Dendritic cell treated with granulocyte-macrophage colony-stimulating factor and Interleukin-4, amounts not matched to agents 40 ng/mL and 50 ng/mL, for 4 days (primary cell): Measurements from ENCODE around the gene VN1R4.
"Not testable (repeated sequence)": the region's sequence is repeated elsewhere in the genome, so short reads cannot be mapped to it uniquely, and the experiment has no call there.

ENCODE experiments used
- H3K27ac Mint-ChIP-seq: one replicate; pipeline ENCODE4 v1.8.0; 2022; ENCODE audit warnings: mild to moderate bottlenecking, mixed read lengths
- H3K27me3 Mint-ChIP-seq: one replicate; pipeline ENCODE4 v1.8.0; 2022; ENCODE audit warnings: mild to moderate bottlenecking, mixed read lengths
- H3K36me3 Mint-ChIP-seq: one replicate; pipeline ENCODE4 v1.8.0; 2022; ENCODE audit warnings: low read depth, mixed read lengths
- H3K4me1 Mint-ChIP-seq: one replicate; pipeline ENCODE4 v1.8.0; 2022; ENCODE audit warnings: low read depth, mixed read lengths
- H3K4me3 Mint-ChIP-seq: one replicate; pipeline ENCODE4 v1.8.0; 2022; ENCODE audit warnings: mild to moderate bottlenecking, moderate library complexity, mixed read lengths
- H3K9me3 Mint-ChIP-seq: one replicate; pipeline ENCODE4 v1.8.0; 2022; ENCODE audit warnings: mixed read lengths
- intact Hi-C: fragments of 100-400 bp; cut with micrococcal nuclease; formaldehyde crosslinking; loops from one replicate; pipeline ENCODE4 v1.15.0; 2022

The VN1R4 gene

GRCh38 chr19:53254411-53255341 is 12.8 kb downstream of the VN1R4 start, which contains the start of gene ZNF677:
TSS of gene ZNF677 (minus strand) at chr19:53254873. CDS start at chr19:53251550, 3,323 bp downstream.
- Mint-ChIP-seq H3K4me3 (peak within 1 kb of the TSS; percentile 74), H3K9me3 (peaks cover 87% of the 10 kb centered on the region), H3K27me3 (peaks cover 3% of the 10 kb centered on the region), H3K27ac (peak within 1 kb of the TSS; percentile 77), H3K36me3 (peaks cover 50% of the 10 kb centered on the region), H3K4me1 (peaks cover 6% of the 10 kb centered on the region)
- intact Hi-C loops = loop anchor here (5.0 kb wide), 1 partner anchor 57 kb away; no protein-coding TSS in a partner anchor

GRCh38 chr19:53246498-53246897 is 21.0 kb downstream of the VN1R4 start:
- H3K4me3 Mint-ChIP-seq = no peak overlapping the region
- H3K27me3 Mint-ChIP-seq = no peaks in the 10 kb centered on the region
- H3K4me1 Mint-ChIP-seq = no peaks in the 10 kb centered on the region
- intact Hi-C loops = no loop called here
- H3K27ac Mint-ChIP-seq = no peak overlapping the region
- H3K9me3 Mint-ChIP-seq = peaks cover 96% of the 10 kb centered on the region
- peaks cover 89% of the 10 kb centered on the region for H3K36me3 Mint-ChIP-seq

DNA sequence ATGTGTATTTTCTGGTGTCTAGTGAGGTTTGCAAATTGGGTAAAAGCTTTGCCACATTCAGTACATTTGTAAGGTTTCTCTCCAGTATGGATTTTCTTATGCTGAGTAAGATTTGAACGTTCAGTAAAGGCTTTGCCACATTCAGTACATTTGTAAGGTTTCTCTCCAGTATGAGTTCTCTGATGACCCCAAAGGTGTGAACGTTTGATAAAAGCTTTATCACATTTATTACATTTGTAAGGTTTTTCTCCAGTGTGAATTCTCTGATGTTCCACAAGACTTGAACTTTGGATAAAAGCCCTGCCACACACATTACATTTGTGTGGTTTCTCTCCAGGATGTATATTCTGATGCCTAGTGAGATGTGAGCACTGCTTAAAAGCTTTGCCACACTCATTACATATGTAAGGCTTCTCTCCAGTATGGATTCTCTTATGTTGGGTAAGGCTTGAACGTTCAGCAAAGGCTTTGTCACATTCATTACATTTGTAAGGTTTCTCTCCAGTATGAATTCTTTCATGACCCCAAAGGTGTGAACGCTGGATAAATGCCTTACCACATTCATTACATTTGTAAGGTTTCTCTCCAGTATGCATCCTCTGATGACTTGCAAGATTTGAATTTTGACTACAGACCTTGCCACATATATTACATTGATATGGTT is 30.3 kb downstream of the VN1R4 start:
- H3K4me1 Mint-ChIP-seq = no peaks in the 10 kb centered on the region
- intact Hi-C loops = no loop called here
- H3K9me3 Mint-ChIP-seq = peaks cover 98% of the 10 kb centered on the region
- no peak overlapping the region for H3K4me3 Mint-ChIP-seq
- H3K27ac Mint-ChIP-seq = no peak overlapping the region
- H3K36me3 Mint-ChIP-seq = peaks cover 42% of the 10 kb centered on the region
- H3K27me3 Mint-ChIP-seq = no peaks in the 10 kb centered on the region

DNA sequence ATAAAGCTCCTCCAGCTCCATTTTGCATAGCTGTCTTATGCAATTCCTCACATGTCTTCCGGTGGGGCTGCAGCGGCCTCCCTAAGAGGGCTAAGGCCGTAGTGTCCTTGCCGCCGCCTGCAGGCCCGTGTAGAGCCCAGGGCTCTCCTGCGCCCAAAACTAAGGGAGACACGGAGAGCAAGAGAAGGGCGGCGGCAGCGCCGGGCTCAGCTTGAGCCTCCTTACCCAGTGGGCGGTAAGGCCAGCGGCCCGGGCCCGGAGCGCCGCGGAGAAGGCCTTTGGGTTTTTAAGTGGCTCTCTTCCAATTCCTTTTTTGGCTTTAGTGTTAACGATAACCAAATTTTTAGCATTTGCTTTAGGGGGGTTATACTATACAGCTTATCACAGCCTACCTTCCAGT is 42.9 kb downstream of the VN1R4 start:
- Mint-ChIP-seq H3K4me1 (no peaks in the 10 kb centered on the region), H3K4me3 (no peak overlapping the region), H3K27me3 (no peaks in the 10 kb centered on the region), H3K9me3 (peaks cover 95% of the 10 kb centered on the region), H3K27ac (no peak overlapping the region), H3K36me3 (no peaks in the 10 kb centered on the region)
- intact Hi-C loops = no loop called here

DNA sequence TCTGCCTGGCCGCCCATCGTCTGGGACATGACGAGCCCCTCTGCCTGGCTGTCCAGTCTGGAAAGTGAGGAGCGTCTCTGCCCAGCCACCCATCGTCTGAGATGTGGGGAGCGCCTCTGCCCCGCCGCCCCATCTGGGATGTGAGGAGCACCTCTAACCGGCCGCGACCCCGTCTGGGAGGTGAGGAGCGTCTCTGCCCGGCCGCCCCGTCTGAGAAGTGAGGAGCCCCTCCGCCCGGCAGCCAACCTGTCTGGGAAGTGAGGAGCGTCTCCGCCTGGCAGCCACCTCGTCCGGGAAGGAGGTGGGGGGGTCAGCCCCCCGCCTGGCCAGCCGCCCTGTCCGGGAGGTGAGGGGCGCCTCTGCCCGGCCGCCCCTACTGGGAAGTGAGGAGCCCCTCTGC is 44.8 kb downstream of the VN1R4 start:
- peaks cover 92% of the 10 kb centered on the region for H3K9me3 Mint-ChIP-seq
- not testable (repeated sequence) for H3K27ac Mint-ChIP-seq

More for the DNA sequence above, 44.8 kb downstream of the VN1R4 start:
- H3K4me3 Mint-ChIP-seq, H3K36me3 Mint-ChIP-seq, H3K27me3 Mint-ChIP-seq, H3K4me1 Mint-ChIP-seq, intact Hi-C loops: not testable (repeated sequence)
